SK-N-SH treated with all-trans-retinoic acid at 6 μM for 48 hours (cell line): Measurements from ENCODE around the gene AMY1C.

Experiments
- ARNTL ChIP-seq: fragments of 450-650 bp; formaldehyde crosslinking; IDR thresholded peaks from 2 replicates; pipeline ENCODE4 v1.5.0; 2020; ENCODE audit warnings: low read depth, mild to moderate bottlenecking, moderate library complexity, borderline replicate concordance
- CREB5 ChIP-seq: fragments of 250-450 bp; sonication (Bioruptor Pico); IDR thresholded peaks from 2 replicates; pipeline ENCODE4 v1.5.1; 2020; ENCODE audit warnings: low read depth, mild to moderate bottlenecking, moderate library complexity
- PATZ1 ChIP-seq: fragments of 250-450 bp; sonication (Bioruptor Pico); IDR thresholded peaks from 2 replicates; pipeline ENCODE4 v1.8.0; 2020; ENCODE audit warnings: mild to moderate bottlenecking, moderate library complexity, borderline replicate concordance
- POU6F1 ChIP-seq: fragments of 250-450 bp; sonication (Bioruptor Pico); IDR thresholded peaks from 2 replicates; pipeline ENCODE4 v1.8.0; 2021; ENCODE audit warnings: low read depth, mild to moderate bottlenecking, moderate library complexity, borderline replicate concordance
- RARB ChIP-seq: fragments of 250-450 bp; sonication (Bioruptor Pico); IDR thresholded peaks from 2 replicates; pipeline ENCODE4 v1.8.0; 2021; ENCODE audit warnings: mild to moderate bottlenecking, moderate library complexity

GRCh38 chr1:103783944-103784377, 34.3 kb downstream of the AMY1C start:
- TF ChIP-seq ARNTL (CRISPR knock-in tag) (no peak), POU6F1 (CRISPR knock-in tag) (no peak), RARB (CRISPR knock-in tag) (no peak), CREB5 (CRISPR knock-in tag) (no peak), PATZ1 (CRISPR knock-in tag) (no peak)
